Right lobe of liver (tissue), 6 donors: ENCODE results near the gene PKM. TPM values are rescaled to one million over a fixed set of nuclear protein-coding genes. Genes with fewer than 3 reads are reported as not detected.

Source experiments
- ATAC-seq, 4 donors: fragments of 200-7000 bp; cut with Tn5 transposase; one replicate each; pipeline ENCODE4 v1.9.1; 2020; ENCODE audit warnings: mild to moderate bottlenecking in 4 of 4, moderate library complexity in 4 of 4
- DNase-seq, 3 donors: peaks; one replicate each; pipeline ENCODE4 v3.0.0-alpha.2; 2020
- H3K27ac ChIP-seq, 3 donors: fragments of 200-600 bp; one replicate each; pipeline ENCODE4 v1.8.0; 2022
- H3K27me3 ChIP-seq, 2 donors: fragments of 200-600 bp; one replicate each; pipeline ENCODE4 v1.8.0; 2022
- H3K36me3 ChIP-seq, 4 donors: fragments of 200-600 bp; sonication (generic) in 1 of 4; one replicate each; pipeline versions ENCODE4 v1.5.1 to v1.8.0; 2017 to 2022; ENCODE audit warnings: control low read depth in 1 of 4
- H3K4me1 ChIP-seq, 4 donors: fragments of 200-600 bp; sonication (generic) in 1 of 4; one replicate each; pipeline versions ENCODE4 v1.5.1 to v1.8.0; 2017 to 2022; ENCODE audit warnings: control low read depth in 1 of 4
- H3K4me3 ChIP-seq, 3 donors: fragments of 200-600 bp; one replicate each; pipeline ENCODE4 v1.8.0; 2022
- H3K9me3 ChIP-seq, 4 donors: fragments of 200-600 bp; sonication (generic) in 1 of 4; one replicate each; pipeline versions ENCODE4 v1.5.1 to v1.8.0; 2017 to 2022; ENCODE audit warnings: control low read depth in 1 of 4
- CTCF ChIP-seq, 4 donors: fragments of 200-600 bp in 3 of 4; fragments of 450-650 bp in 1 of 4; IDR thresholded peaks; one replicate each; pipeline versions ENCODE4 v1.5.1 to v1.8.0; 2016 to 2022; ENCODE audit warnings: antibody characterized with exemption in 4 of 4, mild to moderate bottlenecking in 2 of 4
- POLR2A ChIP-seq: fragments of 450-650 bp; IDR thresholded peaks from one replicate; pipeline ENCODE4 v1.6.1; 2017; ENCODE audit warnings: antibody characterized with exemption, mild to moderate bottlenecking
- WGBS: methylation state at CpG from one replicate; pipeline ENCODE4 v1.1.6; 2018; ENCODE audit warnings: low coverage, low lambda C conversion rate; ENCODE audit not compliant: insufficient coverage; ENCODE audit errors: missing lambda C conversion rate; 5-methylcytosine and 5-hydroxymethylcytosine counted together
- intact Hi-C, 2 donors: fragments of 100-400 bp; cut with DNase I; formaldehyde crosslinking; loops; one replicate each; pipeline versions ENCODE4 v1.11.2 to v1.14.1; 2022
- total RNA-seq, 6 experiments: library from RNA; depleted of rRNA in 2 of 6; stranded (reverse); fragments of >200 nt in 2 of 6; fragmentation: NEBNext Ultra II Directional in 3 of 6; extraction: Animal tissue kit (Norgen Biotek cat#: 25700) in 3 of 6; gene quantifications; one replicate each; pipeline versions ENCODE4 v1.1.0 to v1.2.4, GENCODE V29; 2016 to 2023
- donor health status: DM: no; HTN: yes; CAD: no.
- donor health status: DM: no; HTN: no; CAD: no.
- donor health status: DM: no; HTN: no; CAD: no.
- donor health status: DM: no; HTN: yes; CAD: no.
- donor health status: DM: no; HTN: yes; CAD: no.

Gene PKM
- total RNA-seq, 6 experiments from 2014 or later, result 18.4 to 106 (median 27.2) TPM

GRCh38 chr15:72182244-72182643 lies 48.7 kb downstream of the PKM start:
- H3K27me3 ChIP-seq, result peaks cover 0 to 12% of the 10 kb centered on the region in 2 donors
- DNase-seq, result no peak
- no peak for ATAC-seq
- intact Hi-C loops, result no loop called here
- H3K27ac ChIP-seq, result no peak overlapping the region
- H3K36me3 ChIP-seq, result no peaks in the 10 kb centered on the region
- 89% methylated on average over 3 of the region's 3 CpGs for WGBS
- no peaks in the 10 kb centered on the region for H3K4me1 ChIP-seq
- H3K4me3 ChIP-seq, result no peak overlapping the region
- no peaks in the 10 kb centered on the region for H3K9me3 ChIP-seq
- TF ChIP-seq CTCF (IDR thresholded peaks at IDR 0.05) (no peak), POLR2A (no peak)

- Histone ChIP-seq H3K4me3 (no peak overlapping the region), H3K36me3 (no peaks in the 10 kb centered on the region), H3K4me1 (no peaks in the 10 kb centered on the region), H3K27me3 (peaks cover 0 to 12% of the 10 kb centered on the region in 2 donors), H3K27ac (no peak overlapping the region), H3K9me3 (no peaks in the 10 kb centered on the region)
- ATAC-seq, result no peak
- intact Hi-C loops, result no loop called here
- DNase-seq, result no peak
- 91% methylated on average over 5 of the region's 5 CpGs for WGBS
- TF ChIP-seq CTCF (IDR thresholded peaks at IDR 0.05), result no peak
Observed at GRCh38 chr15:72180761-72181324, 50.1 kb downstream of the PKM start.

- intact Hi-C loops, result no loop called here
- H3K27ac ChIP-seq, result no peak overlapping the region
- no peaks in the 10 kb centered on the region for H3K36me3 ChIP-seq
- ATAC-seq, result no peak
- peaks cover 0 to 12% of the 10 kb centered on the region in 2 donors for H3K27me3 ChIP-seq
- TF ChIP-seq CTCF (IDR thresholded peaks at IDR 0.05) (no peak), POLR2A (no peak)
- no peak overlapping the region for H3K4me3 ChIP-seq
- 39% methylated on average over 4 of the region's 16 CpGs for WGBS
- DNase-seq, result no peak
- no peaks in the 10 kb centered on the region for H3K4me1 ChIP-seq
- H3K9me3 ChIP-seq, result no peaks in the 10 kb centered on the region
Observed at GRCh38 chr15:72179950-72180581, 50.9 kb downstream of the PKM start.

GRCh38 chr15:72178976-72179585 lies 51.9 kb downstream of the PKM start:
- H3K36me3 ChIP-seq, result no peaks in the 10 kb centered on the region
- no peaks in the 10 kb centered on the region for H3K4me1 ChIP-seq
- no peak overlapping the region for H3K4me3 ChIP-seq
- no peak overlapping the region for H3K27ac ChIP-seq
- intact Hi-C loops, result no loop called here
- 90% methylated on average over 3 of the region's 13 CpGs for WGBS
- no peak for ATAC-seq
- no peak for DNase-seq
- H3K9me3 ChIP-seq, result no peaks in the 10 kb centered on the region
- TF ChIP-seq POLR2A (no peak), CTCF (IDR thresholded peaks at IDR 0.05) (no peak)
- H3K27me3 ChIP-seq, result peaks cover 0 to 3% of the 10 kb centered on the region in 2 donors
